SK-N-SH (cell line): Measurements from ENCODE around the gene TRIM71. TPM values are rescaled to one million over a fixed set of nuclear protein-coding genes. Genes with fewer than 3 reads are reported as not detected.

ENCODE experiments used
- CTCF ChIA-PET: fragments of 300-600, 350-600 bp; formaldehyde crosslinking; extraction: SDS; loops from one replicate; lab custom pipeline; 2021; lab: Yijun Ruan, JAX
- POLR2A ChIA-PET: fragments of 350-600 bp; sonication (Branson Sonifier 250); formaldehyde crosslinking; extraction: SDS; loops from one replicate; lab custom pipeline; 2020; ENCODE audit warnings: antibody characterized with exemption, inconsistent platforms; lab: Yijun Ruan, JAX
- DNase-seq: peaks from one replicate; pipeline ENCODE4 v3.0.0; 2012
- H2AFZ ChIP-seq: fragments of 200-600 bp; sonication (generic); 2 replicates; pipeline ENCODE4 v1.8.1; 2016; ENCODE audit warnings: antibody characterized with exemption, mild to moderate bottlenecking, low read depth
- H3F3A ChIP-seq: fragments of 200-600 bp; sonication (generic); replicated peaks from 2 replicates; pipeline ENCODE3; 2016; ENCODE audit warnings: antibody characterized with exemption, mild to moderate bottlenecking; ENCODE audit not compliant: insufficient read depth
- H3K27ac ChIP-seq, 2 experiments: fragments of 200-500 bp in 1 of 2; fragments of 200-600 bp in 1 of 2; sonication (Bioruptor generic) in 1 of 2; sonication (generic), shearing (Covaris generic) in 1 of 2; 2 replicates each; pipeline versions ENCODE4 v1.5.1 to v1.6.1; 2014 to 2016; ENCODE audit warnings: low read depth in 2 of 2, inconsistent platforms in 1 of 2, low read length in 1 of 2, mild to moderate bottlenecking in 1 of 2, mixed read lengths in 1 of 2
- H3K27me3 ChIP-seq: fragments of 200-600 bp; sonication (generic), shearing (Covaris generic); 2 replicates; pipeline ENCODE4 v1.6.1; 2016; ENCODE audit warnings: mixed run types; ENCODE audit not compliant: insufficient read depth
- H3K36me3 ChIP-seq, 2 experiments: fragments of 200-500 bp in 1 of 2; fragments of 200-600 bp in 1 of 2; sonication (Bioruptor generic) in 1 of 2; sonication (generic) in 1 of 2; replicated peaks in 1 of 2; 2 replicates each; pipeline versions ENCODE3 to v1.5.1; 2014 to 2016; ENCODE audit warnings: low read length in 1 of 2, mild to moderate bottlenecking in 1 of 2; ENCODE audit not compliant: insufficient read depth in 2 of 2, control insufficient read depth in 1 of 2
- H3K4me1 ChIP-seq, 2 experiments: fragments of 200-500 bp in 1 of 2; fragments of 200-600 bp in 1 of 2; sonication (Bioruptor generic) in 1 of 2; sonication (generic), shearing (Covaris generic) in 1 of 2; 2 replicates each; pipeline versions ENCODE4 v1.5.1 to v1.6.1; 2014 to 2016; ENCODE audit warnings: low read depth in 1 of 2, low read length in 1 of 2, mixed run types in 1 of 2; ENCODE audit not compliant: insufficient read depth in 2 of 2, control insufficient read depth in 1 of 2
- H3K4me2 ChIP-seq: fragments of 200-600 bp; sonication (generic), shearing (Covaris generic); 2 replicates; pipeline ENCODE4 v1.6.1; 2017; ENCODE audit warnings: mixed run types
- H3K4me3 ChIP-seq, 2 experiments: fragments of 200-500 bp in 1 of 2; fragments of 200-600 bp in 1 of 2; sonication (Bioruptor generic) in 1 of 2; sonication (generic), shearing (Covaris generic) in 1 of 2; 2 replicates each; pipeline versions ENCODE4 v1.5.1 to v1.8.1; 2014 to 2016; ENCODE audit warnings: low read depth in 2 of 2, inconsistent platforms in 1 of 2, low read length in 1 of 2, mild to moderate bottlenecking in 1 of 2, mixed read lengths in 1 of 2, moderate library complexity in 1 of 2
- H3K79me2 ChIP-seq: fragments of 200-600 bp; sonication (generic); 2 replicates; pipeline ENCODE4 v1.8.1; 2017; ENCODE audit warnings: mild to moderate bottlenecking; ENCODE audit not compliant: insufficient read depth
- H3K9ac ChIP-seq: fragments of 200-600 bp; sonication (generic); 2 replicates; pipeline ENCODE4 v1.6.1; 2017; ENCODE audit warnings: mixed run types
- H3K9me2 ChIP-seq: fragments of 200-600 bp; sonication (generic); 2 replicates; pipeline ENCODE4 v1.6.1; 2017; ENCODE audit warnings: mixed run types
- H3K9me3 ChIP-seq: fragments of 200-600 bp; sonication (generic); 2 replicates; pipeline ENCODE4 v1.6.1; 2017; ENCODE audit warnings: mixed run types, mild to moderate bottlenecking, moderate library complexity
- H4K20me1 ChIP-seq: fragments of 200-600 bp; sonication (generic); 2 replicates; pipeline ENCODE4 v1.6.1; 2017; ENCODE audit warnings: mild to moderate bottlenecking, mixed run types; ENCODE audit not compliant: insufficient read depth
- CHD2 ChIP-seq: fragments of 150-350 bp; IDR thresholded peaks from 2 replicates; pipeline ENCODE4 v1.6.1; 2018; ENCODE audit warnings: low read length; ENCODE audit not compliant: partially characterized antibody
- CTCF ChIP-seq: fragments of 200-600 bp; sonication (generic); IDR thresholded peaks from 2 replicates; pipeline ENCODE4 v1.6.1; 2017; ENCODE audit warnings: antibody characterized with exemption, mild to moderate bottlenecking, moderate library complexity
- EP300 ChIP-seq, 2 experiments: IDR thresholded peaks; 2 replicates each; pipeline versions ENCODE4 v1.4.0 to v1.6.1; 2012; ENCODE audit warnings: borderline replicate concordance in 1 of 2, low read depth in 1 of 2, low read length in 1 of 2
- FOXM1 ChIP-seq: IDR thresholded peaks from 2 replicates; pipeline ENCODE4 v1.4.0; 2012; ENCODE audit warnings: low read depth, mild to moderate bottlenecking
- IRF3 ChIP-seq: fragments of 150-350 bp; IDR thresholded peaks from 2 replicates; pipeline ENCODE4 v1.6.1; 2016; ENCODE audit warnings: mild to moderate bottlenecking, low read depth, low read length
- MAX ChIP-seq: IDR thresholded peaks from 2 replicates; pipeline ENCODE4 v1.4.0; 2012; ENCODE audit warnings: low read depth
- MEF2A ChIP-seq: IDR thresholded peaks from 2 replicates; pipeline ENCODE4 v1.4.0; 2012; ENCODE audit warnings: low read depth, borderline replicate concordance
- NRF1 ChIP-seq: IDR thresholded peaks from 2 replicates; pipeline ENCODE4 v1.6.1; 2012; ENCODE audit warnings: low read depth, mild to moderate bottlenecking, low read length
- RAD21 ChIP-seq: IDR thresholded peaks from 2 replicates; pipeline ENCODE4 v1.6.1; 2012; ENCODE audit warnings: mild to moderate bottlenecking, low read length
- RCOR1 ChIP-seq: fragments of 150-350 bp; IDR thresholded peaks from 2 replicates; pipeline ENCODE4 v1.6.1; 2017; ENCODE audit warnings: antibody characterized with exemption, low read length
- RFX5 ChIP-seq: IDR thresholded peaks from 2 replicates; pipeline ENCODE4 v1.6.1; 2012; ENCODE audit warnings: mild to moderate bottlenecking, improper control_type of control experiment, low read length
- SIN3A ChIP-seq: IDR thresholded peaks from 2 replicates; pipeline ENCODE4 v1.6.1; 2012; ENCODE audit warnings: low read depth, mild to moderate bottlenecking, low read length, moderate library complexity, borderline replicate concordance
- TAF1 ChIP-seq: IDR thresholded peaks from 2 replicates; pipeline ENCODE4 v1.6.1; 2012; ENCODE audit warnings: low read depth, mild to moderate bottlenecking, low read length, moderate library complexity, borderline replicate concordance
- TCF12 ChIP-seq: IDR thresholded peaks from 2 replicates; pipeline ENCODE4 v1.4.0; 2012
- USF1 ChIP-seq: IDR thresholded peaks from 2 replicates; pipeline ENCODE4 v1.4.0; 2012; ENCODE audit warnings: low read depth, borderline replicate concordance
- WGBS: methylation state at CpG from one replicate; pipeline ENCODE4 v1.1.6; 2017; ENCODE audit warnings: low lambda C conversion rate; 5-methylcytosine and 5-hydroxymethylcytosine counted together
- polyA plus RNA-seq, 3 experiments: library from polyadenylated mRNA; depleted of rRNA; stranded (reverse); fragments of >200 nt; gene quantifications; 2 replicates each; pipeline ENCODE4 v1.2.3, GENCODE V29; 2012

TRIM71 gene
- polyA plus RNA-seq, 1 of the 3 experiments (the other 2 are of a cell fraction) = not detected

GRCh38 chr3:32825601-32826375, 8.0 kb downstream of the TRIM71 start:
- H3K4me2 ChIP-seq = no peak overlapping the region
- POLR2A ChIA-PET = no interaction called here
- no peak overlapping the region for H3K9ac ChIP-seq
- H2AFZ ChIP-seq = no peak overlapping the region
- H3F3A ChIP-seq = no peaks in the 10 kb centered on the region
- DNase-seq = no peak
- no peak for TF ChIP-seq MEF2A
- no peak for TF ChIP-seq IRF3
- TF ChIP-seq TAF1 = no peak
- TF ChIP-seq RCOR1 = no peak
- no peak for TF ChIP-seq EP300 (IDR thresholded peaks at IDR 0.05; ENCODE audit: borderline replicate concordance in 1 of 2, low read depth in 1 of 2, low read length in 1 of 2)
- no peak for TF ChIP-seq TCF12
- no peak for TF ChIP-seq USF1
- no peak for TF ChIP-seq FOXM1
- TF ChIP-seq RAD21 = no peak
- TF ChIP-seq CTCF = no peak
- TF ChIP-seq NRF1 = no peak
- no peak for TF ChIP-seq SIN3A
- TF ChIP-seq CHD2 = no peak
- no peaks in the 10 kb centered on the region for H3K79me2 ChIP-seq
- CTCF ChIA-PET = no interaction called here
- H3K9me2 ChIP-seq = no peaks in the 10 kb centered on the region
- no peak overlapping the region for H3K27ac ChIP-seq
- no peaks in the 10 kb centered on the region for H3K4me1 ChIP-seq
- peaks cover 26% of the 10 kb centered on the region for H3K27me3 ChIP-seq
- no peak overlapping the region for H3K4me3 ChIP-seq
- H3K36me3 ChIP-seq = no peaks in the 10 kb centered on the region
- WGBS = 81% methylated on average over 12 of the region's 12 CpGs
- no peaks in the 10 kb centered on the region for H3K9me3 ChIP-seq
- no peaks in the 10 kb centered on the region for H4K20me1 ChIP-seq

GRCh38 chr3:32831062-32831461, 13.3 kb downstream of the TRIM71 start:
- no peaks in the 10 kb centered on the region for H3K79me2 ChIP-seq
- H3K27ac ChIP-seq = no peak overlapping the region
- no peak overlapping the region for H3K4me3 ChIP-seq
- no peaks in the 10 kb centered on the region for H3K9me2 ChIP-seq
- H3K27me3 ChIP-seq = peaks cover 16% of the 10 kb centered on the region; the same call in 1 of the 2 replicates
- CTCF ChIA-PET = interaction anchor here (0.7 to 1.1 kb wide), 2 partner anchors 11 to 50 kb away, joined by 3 read pairs; no protein-coding TSS in a partner anchor
- H4K20me1 ChIP-seq = no peaks in the 10 kb centered on the region
- POLR2A ChIA-PET = no interaction called here
- no peak for DNase-seq
- no peaks in the 10 kb centered on the region for H3K4me1 ChIP-seq
- TF ChIP-seq RFX5 = no peak
- TF ChIP-seq MAX = no peak
- TF ChIP-seq, all 33 proteins: peak for 0
- Histone ChIP-seq H3K9me3 (no peaks in the 10 kb centered on the region), H3K4me2 (no peak overlapping the region), H3F3A (no peaks in the 10 kb centered on the region), H2AFZ (no peak overlapping the region), H3K9ac (no peak overlapping the region), H3K36me3 (no peaks in the 10 kb centered on the region)
- WGBS = 54% methylated on average over 4 of the region's 4 CpGs
